ENCODE results near the gene MCTP1.

DNA sequence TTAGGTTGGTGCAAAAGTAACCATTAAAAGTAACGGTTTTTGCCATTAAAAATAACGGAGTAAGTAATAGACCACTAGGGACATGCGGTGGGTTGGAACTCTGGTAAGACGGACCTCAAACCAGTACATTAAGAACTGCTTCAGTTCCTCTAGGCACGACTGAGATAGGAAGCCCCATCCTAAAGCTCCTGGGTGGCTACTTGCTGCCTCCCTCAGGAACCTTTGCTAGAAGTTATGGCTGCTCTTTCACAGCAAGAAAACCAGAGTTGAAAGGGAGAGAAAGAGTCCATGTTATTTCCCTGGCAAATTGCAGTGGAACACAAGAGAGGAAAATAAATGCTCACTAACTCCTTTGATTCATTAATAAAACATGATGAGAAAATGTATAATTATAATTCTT lies 47.6 kb downstream of the MCTP1 start:
- TF ChIP-seq EZH2phosphoT487 (IDR thresholded peaks at IDR 0.05; ENCODE audit: insufficient read depth, low read depth) (no peak), EZH2 (IDR thresholded peaks at IDR 0.05; ENCODE audit: insufficient read depth, poor library complexity, severe bottlenecking) (no peak)

Measured in GM23248 (cell line).